PC-3 (cell line): ENCODE results near the gene PFN1. TPM values are rescaled to one million over a fixed set of nuclear protein-coding genes. Genes with fewer than 3 reads are reported as not detected.
A peak's percentile ranks its signal among the peaks of the same experiment; 100 is the strongest.

ENCODE experiments used
- ATAC-seq: fragments of 200-7000 bp; cut with Tn5 transposase; 2 replicates; pipeline ENCODE4 v1.9.1; 2020; ENCODE audit warnings: mild to moderate bottlenecking, moderate library complexity
- BruUV-seq: library from RNA; stranded (reverse); fragments of 400-500 nt; replicated peaks from 2 replicates; lab custom pipeline; 2021; lab: Mats Ljungman, UMichigan
- CTCF ChIA-PET: fragments of 300-600 bp; sonication (Branson Sonifier 250); formaldehyde crosslinking; loops from one replicate; lab custom pipeline; 2022; ENCODE audit warnings: antibody characterized with exemption; lab: Charles Lee
- POLR2A ChIA-PET: fragments of 300-600 bp; sonication (Branson Sonifier 250); formaldehyde crosslinking; loops from one replicate; lab custom pipeline; 2022; ENCODE audit warnings: antibody characterized with exemption; ENCODE audit not compliant: unreplicated experiment; lab: Charles Lee
- DNase-seq: peaks from one replicate; pipeline ENCODE4 v3.0.0-alpha.2; 2015
- H2AFZ ChIP-seq: fragments of 300-600 bp; sonication (generic); 2 replicates; pipeline ENCODE4 v1.6.0; 2016; ENCODE audit warnings: antibody characterized with exemption, low read length
- H3F3A ChIP-seq: fragments of 300-600 bp; sonication (generic); one replicate; pipeline ENCODE4 v1.6.0; 2017; ENCODE audit warnings: antibody characterized with exemption, low read length, control low read depth, mild to moderate bottlenecking; ENCODE audit not compliant: unreplicated experiment
- H3K27ac ChIP-seq: fragments of 300-600 bp; sonication (generic); 2 replicates; pipeline ENCODE4 v1.5.1; 2016; ENCODE audit warnings: mild to moderate bottlenecking, low read length
- H3K27me3 ChIP-seq: fragments of 300-600 bp; sonication (generic); 2 replicates; pipeline ENCODE4 v1.6.1; 2016; ENCODE audit warnings: low read length, mixed read lengths
- H3K36me3 ChIP-seq: fragments of 300-600 bp; sonication (generic); 2 replicates; pipeline ENCODE4 v1.6.1; 2016; ENCODE audit warnings: low read depth, mixed run types, low read length, mixed read lengths
- H3K4me1 ChIP-seq: fragments of 300-600 bp; sonication (generic); 2 replicates; pipeline ENCODE4 v1.5.1; 2016; ENCODE audit warnings: low read length; ENCODE audit not compliant: insufficient read depth
- H3K4me2 ChIP-seq: fragments of 300-600 bp; sonication (generic); 2 replicates; pipeline ENCODE4 v1.6.0; 2016; ENCODE audit warnings: low read length
- H3K4me3 ChIP-seq: fragments of 300-600 bp; sonication (generic); 2 replicates; pipeline ENCODE4 v1.5.1; 2016; ENCODE audit warnings: mild to moderate bottlenecking, low read length, mixed read lengths
- H3K79me2 ChIP-seq: fragments of 300-600 bp; sonication (generic); 2 replicates; pipeline ENCODE4 v1.6.1; 2017; ENCODE audit warnings: low read length, mixed read lengths
- H3K9ac ChIP-seq: fragments of 300-600 bp; sonication (generic); 2 replicates; pipeline ENCODE4 v1.6.0; 2016; ENCODE audit warnings: mild to moderate bottlenecking, low read length
- H3K9me2 ChIP-seq: fragments of 300-600 bp; sonication (generic); replicated peaks from 2 replicates; pipeline ENCODE4 v1.6.1; 2016; ENCODE audit warnings: mixed run types, low read length, mixed read lengths
- H3K9me3 ChIP-seq: fragments of 300-600 bp; sonication (generic); 2 replicates; pipeline ENCODE4 v1.6.1; 2016; ENCODE audit warnings: low read length, mixed read lengths
- H4K20me1 ChIP-seq: fragments of 300-600 bp; sonication (generic); 2 replicates; pipeline ENCODE4 v1.6.1; 2016; ENCODE audit warnings: low read length, mixed read lengths
- CTCF ChIP-seq: fragments of 300-600 bp; sonication (generic); conservative IDR thresholded peaks from 2 replicates; pipeline ENCODE4 v1.5.1; 2017; ENCODE audit warnings: antibody characterized with exemption, low read depth, mild to moderate bottlenecking, low read length
- EZH2 ChIP-seq: fragments of 300-600 bp; sonication (generic); IDR thresholded peaks from one replicate; pipeline ENCODE4 v1.6.1; 2017; ENCODE audit warnings: antibody characterized with exemption, mild to moderate bottlenecking, low read length; ENCODE audit not compliant: unreplicated experiment
- EZH2phosphoT487 ChIP-seq: fragments of 300-600 bp; sonication (generic); IDR thresholded peaks from 2 replicates; pipeline ENCODE4 v1.6.1; 2018; ENCODE audit warnings: mild to moderate bottlenecking, antibody characterized with exemption, low read length, borderline replicate concordance
- intact Hi-C: fragments of 100-400 bp; cut with micrococcal nuclease; formaldehyde crosslinking; loops from 2 replicates; pipeline ENCODE4 v1.9.0; 2023
- total RNA-seq: library from RNA; depleted of rRNA; stranded (reverse); fragments of >200 nt; gene quantifications from 2 replicates; pipeline ENCODE4 v1.2.3, GENCODE V29; 2014

Gene PFN1
- total RNA-seq, 1 experiment from 2014 or later, result 1,914 TPM

DNA sequence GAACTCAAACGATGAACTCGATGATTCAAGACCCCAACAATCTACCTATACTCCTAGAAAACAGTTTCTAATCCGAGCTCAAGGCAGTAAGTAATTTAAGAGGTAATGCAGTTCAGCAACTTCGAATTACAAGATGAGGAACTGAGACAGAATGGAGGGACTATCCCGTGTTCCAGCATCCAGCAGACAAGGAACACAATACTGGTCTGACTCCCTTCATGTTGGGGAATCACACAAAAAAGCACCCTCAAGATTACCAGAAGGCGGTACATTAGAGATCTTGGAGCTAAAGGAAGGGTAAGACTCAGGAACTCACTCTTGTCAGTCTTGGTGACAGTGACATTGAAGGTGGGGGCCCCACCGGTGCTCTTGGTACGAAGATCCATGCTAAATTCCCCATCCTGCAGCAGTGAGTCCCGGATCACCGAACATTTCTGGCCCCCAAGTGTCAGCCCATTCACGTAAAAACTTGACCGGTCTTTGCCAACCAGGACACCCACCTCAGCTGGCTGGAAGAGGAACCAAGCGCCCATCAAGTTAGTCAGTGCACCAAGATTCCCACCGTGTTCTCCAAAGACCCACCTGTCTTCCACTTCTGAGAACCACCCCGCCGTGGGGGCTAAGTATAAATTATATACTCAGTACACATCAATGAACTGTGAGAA lies 1.9 kb downstream of the PFN1 start:
- Histone ChIP-seq H4K20me1 (peaks cover 26% of the 10 kb centered on the region), H3F3A (no peaks in the 10 kb centered on the region), H3K9me3 (no peaks in the 10 kb centered on the region), H3K4me2 (peak overlapping the region; percentile 98), H3K36me3 (peaks cover 28% of the 10 kb centered on the region), H3K79me2 (peaks cover 71% of the 10 kb centered on the region), H3K4me1 (peaks cover 36% of the 10 kb centered on the region), H3K27me3 (no peaks in the 10 kb centered on the region), H3K27ac (peak overlapping the region; percentile 28), H2AFZ (no peak overlapping the region), H3K9ac (peak overlapping the region; percentile 93), H3K4me3 (peak overlapping the region; percentile 90), H3K9me2 (no peaks in the 10 kb centered on the region)
- no peak for TF ChIP-seq EZH2phosphoT487
- no peak for TF ChIP-seq EZH2
- no peak for TF ChIP-seq CTCF
- ATAC-seq (no peak), DNase-seq (no peak)
- ChIA-PET CTCF (no interaction called here), POLR2A (no interaction called here)
- intact Hi-C loops, result loop anchor here (2.0 kb wide), 1 partner anchor 50 kb away; the partner anchor contains the start of genes INCA1 and KIF1C
- BruUV-seq, result TSS peak; percentile 56

DNA sequence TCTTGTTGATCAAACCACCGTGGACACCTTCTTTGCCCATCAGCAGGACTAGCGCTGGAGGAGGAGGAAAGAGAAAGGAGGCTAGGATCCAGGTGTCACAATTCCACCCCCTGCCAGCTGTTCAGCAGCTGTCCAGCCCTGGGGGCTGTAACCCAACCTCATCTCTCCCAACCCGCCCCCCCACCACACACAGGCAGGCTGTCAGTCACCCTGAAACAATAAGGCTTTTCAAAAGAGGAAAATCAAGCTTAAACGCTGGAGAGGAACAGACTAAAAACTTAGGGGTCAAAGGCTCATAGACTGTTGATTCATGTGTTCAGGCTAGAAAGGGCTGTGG lies 2.4 kb downstream of the PFN1 start:
- Histone ChIP-seq H3K27ac (peak overlapping the region; percentile 74), H3K9me3 (no peaks in the 10 kb centered on the region), H3K27me3 (no peaks in the 10 kb centered on the region), H3K4me2 (peak overlapping the region; percentile 98), H3K36me3 (peaks cover 28% of the 10 kb centered on the region), H3F3A (no peaks in the 10 kb centered on the region), H3K9me2 (no peaks in the 10 kb centered on the region), H3K4me1 (peaks cover 38% of the 10 kb centered on the region), H2AFZ (no peak overlapping the region), H3K9ac (peak overlapping the region; percentile 93), H3K79me2 (peaks cover 77% of the 10 kb centered on the region), H3K4me3 (peak overlapping the region; percentile 90), H4K20me1 (peaks cover 26% of the 10 kb centered on the region)
- ATAC-seq, result no peak
- ChIA-PET CTCF (no interaction called here), POLR2A (interaction anchor here (0.5 to 0.6 kb wide), 2 partner anchors 18 to 20 kb away, joined by 3 read pairs; no protein-coding TSS in a partner anchor)
- TF ChIP-seq CTCF, result no peak
- no peak for TF ChIP-seq EZH2phosphoT487
- TF ChIP-seq EZH2, result no peak
- BruUV-seq, result no TSS peak
- intact Hi-C loops, result loop anchor here (2.0 kb wide), 1 partner anchor 51 kb away; the partner anchor contains the start of genes INCA1 and KIF1C
- no peak for DNase-seq
